ENCODE measurements around the gene ATP6V0A1. TPM values are rescaled to one million over a fixed set of nuclear protein-coding genes. Genes with fewer than 3 reads are reported as not detected.

The ATP6V0A1 gene
- total RNA-seq, 1 donor from 2014 or later, result 40.4 TPM

GRCh38 chr17:42562388-42563142 is 103.9 kb downstream of the ATP6V0A1 start:
- Histone ChIP-seq H4K20me1 (ENCODE audit: low read depth) (no peaks in the 10 kb centered on the region), H3F3A (ENCODE audit: low read depth) (peaks cover 30% of the 10 kb centered on the region), H3K4me2 (peak overlapping the region; percentile 99), H2AFZ (replicated peaks) (peak overlapping the region; percentile 53), H3K27ac (peak overlapping the region; percentile 31), H3K27me3 (no peaks in the 10 kb centered on the region), H3K79me2 (ENCODE audit: low read depth) (peaks cover 26% of the 10 kb centered on the region), H3K36me3 (no peaks in the 10 kb centered on the region), H3K9me3 (ENCODE audit: low read depth) (no peaks in the 10 kb centered on the region), H3K4me3 (peak overlapping the region; percentile 83), H3K9ac (peak overlapping the region; percentile 90), H3K4me1 (peaks cover 12% of the 10 kb centered on the region)
- Mint-ChIP-seq H3K36me3 (no peaks in the 10 kb centered on the region), H3K27ac (no peak overlapping the region), H3K27me3 (ENCODE audit: insufficient read depth, low read depth) (peaks cover 6% of the 10 kb centered on the region), H3K9me3 (no peaks in the 10 kb centered on the region), H3K4me3 (peak overlapping the region; percentile 92), H3K4me1 (peaks cover 22% of the 10 kb centered on the region)
- TF ChIP-seq EZH2 (IDR thresholded peaks at IDR 0.05) (no peak), CTCF (IDR thresholded peaks at IDR 0.05) (no peak), EZH2phosphoT487 (IDR thresholded peaks at IDR 0.05) (no peak)
- DNase-seq (ENCODE audit: low spot score), result peak; percentile 56

GRCh38 chr17:42563143-42563509 is 104.4 kb downstream of the ATP6V0A1 start:
- peaks cover 6% of the 10 kb centered on the region for H3K27me3 Mint-ChIP-seq (ENCODE audit: insufficient read depth, low read depth)
- Histone ChIP-seq H3F3A (ENCODE audit: low read depth) (peaks cover 32% of the 10 kb centered on the region), H3K27ac (no peak overlapping the region), H3K27me3 (no peaks in the 10 kb centered on the region), H2AFZ (replicated peaks) (no peak overlapping the region), H3K9me3 (ENCODE audit: low read depth) (no peaks in the 10 kb centered on the region), H3K4me1 (peaks cover 12% of the 10 kb centered on the region), H3K36me3 (no peaks in the 10 kb centered on the region), H3K4me2 (peak overlapping the region; percentile 99), H3K9ac (peak overlapping the region; percentile 90), H3K79me2 (ENCODE audit: low read depth) (peaks cover 30% of the 10 kb centered on the region), H4K20me1 (ENCODE audit: low read depth) (no peaks in the 10 kb centered on the region), H3K4me3 (peak overlapping the region; percentile 83)
- H3K4me3 Mint-ChIP-seq, result peak overlapping the region; percentile 92
- no peak for TF ChIP-seq EZH2 (IDR thresholded peaks at IDR 0.05)
- TF ChIP-seq EZH2phosphoT487 (IDR thresholded peaks at IDR 0.05), result no peak
- no peak for TF ChIP-seq CTCF (IDR thresholded peaks at IDR 0.05)
- no peak overlapping the region for H3K27ac Mint-ChIP-seq
- DNase-seq (ENCODE audit: low spot score), result no peak
- H3K9me3 Mint-ChIP-seq, result no peaks in the 10 kb centered on the region
- peaks cover 2% of the 10 kb centered on the region for H3K36me3 Mint-ChIP-seq
- peaks cover 26% of the 10 kb centered on the region for H3K4me1 Mint-ChIP-seq

- no peak for DNase-seq (ENCODE audit: low spot score)
- Histone ChIP-seq H3F3A (ENCODE audit: low read depth) (peaks cover 32% of the 10 kb centered on the region), H3K9ac (no peak overlapping the region), H4K20me1 (ENCODE audit: low read depth) (no peaks in the 10 kb centered on the region), H3K4me1 (peaks cover 12% of the 10 kb centered on the region), H3K27ac (no peak overlapping the region), H3K9me3 (ENCODE audit: low read depth) (no peaks in the 10 kb centered on the region), H3K79me2 (ENCODE audit: low read depth) (peaks cover 30% of the 10 kb centered on the region), H2AFZ (replicated peaks) (no peak overlapping the region), H3K4me2 (peak overlapping the region; percentile 99), H3K36me3 (no peaks in the 10 kb centered on the region), H3K27me3 (no peaks in the 10 kb centered on the region), H3K4me3 (no peak overlapping the region)
- Mint-ChIP-seq H3K4me3 (peak overlapping the region; percentile 92), H3K9me3 (no peaks in the 10 kb centered on the region), H3K27me3 (ENCODE audit: insufficient read depth, low read depth) (peaks cover 6% of the 10 kb centered on the region), H3K4me1 (peaks cover 26% of the 10 kb centered on the region), H3K36me3 (peaks cover 3% of the 10 kb centered on the region), H3K27ac (no peak overlapping the region)
- TF ChIP-seq CTCF (IDR thresholded peaks at IDR 0.05) (no peak), EZH2phosphoT487 (IDR thresholded peaks at IDR 0.05) (no peak), EZH2 (IDR thresholded peaks at IDR 0.05) (no peak)
Measured at GRCh38 chr17:42563543-42563942, 104.9 kb downstream of the ATP6V0A1 start.

Data from neural progenitor cell (in vitro differentiated cells).